ENCODE data around the gene MUC5AC.
"Not testable (repeated sequence)": the region's sequence is repeated elsewhere in the genome, so short reads cannot be mapped to it uniquely, and the experiment has no call there.

Gene MUC5AC

GRCh38 chr11:1244557-1244956, 86.8 kb downstream of the MUC5AC start:
- H3K27me3 ChIP-seq (ENCODE audit: low read depth, low read length); H2AFZ ChIP-seq (ENCODE audit: low read depth, low read length); H3K9me3 ChIP-seq (ENCODE audit: insufficient read depth, low read length); H3K9ac ChIP-seq (ENCODE audit: low read length); H3K79me2 ChIP-seq (ENCODE audit: low read length); H3K4me3 ChIP-seq (ENCODE audit: low read length); H3K36me3 ChIP-seq (replicated peaks; ENCODE audit: low read depth, low read length); H4K20me1 ChIP-seq (ENCODE audit: insufficient read depth, low read length); H3K27ac ChIP-seq (ENCODE audit: low read length); H3K4me2 ChIP-seq (ENCODE audit: low read length); H3K4me1 ChIP-seq (ENCODE audit: low read length): not testable (repeated sequence)

GRCh38 chr11:1245717-1246116, 88.0 kb downstream of the MUC5AC start:
- H3K9me3 ChIP-seq (ENCODE audit: insufficient read depth, low read length); H3K79me2 ChIP-seq (ENCODE audit: low read length); H3K4me2 ChIP-seq (ENCODE audit: low read length); H3K4me1 ChIP-seq (ENCODE audit: low read length); H3K4me3 ChIP-seq (ENCODE audit: low read length); H3K27me3 ChIP-seq (ENCODE audit: low read depth, low read length); H4K20me1 ChIP-seq (ENCODE audit: insufficient read depth, low read length); H2AFZ ChIP-seq (ENCODE audit: low read depth, low read length); H3K36me3 ChIP-seq (replicated peaks; ENCODE audit: low read depth, low read length); H3K27ac ChIP-seq (ENCODE audit: low read length); H3K9ac ChIP-seq (ENCODE audit: low read length): not testable (repeated sequence)

- not testable (repeated sequence) for H3K27ac ChIP-seq (ENCODE audit: low read length); H3K4me3 ChIP-seq (ENCODE audit: low read length); H3K79me2 ChIP-seq (ENCODE audit: low read length); H3K36me3 ChIP-seq (replicated peaks; ENCODE audit: low read depth, low read length); H3K27me3 ChIP-seq (ENCODE audit: low read depth, low read length); H3K4me2 ChIP-seq (ENCODE audit: low read length); H2AFZ ChIP-seq (ENCODE audit: low read depth, low read length); H3K4me1 ChIP-seq (ENCODE audit: low read length); H4K20me1 ChIP-seq (ENCODE audit: insufficient read depth, low read length); H3K9me3 ChIP-seq (ENCODE audit: insufficient read depth, low read length); H3K9ac ChIP-seq (ENCODE audit: low read length)
These were observed 88.5 kb downstream of the MUC5AC start for GRCh38 chr11:1246301-1246700.

- not testable (repeated sequence) for H3K4me1 ChIP-seq (ENCODE audit: low read length); H2AFZ ChIP-seq (ENCODE audit: low read depth, low read length); H3K36me3 ChIP-seq (replicated peaks; ENCODE audit: low read depth, low read length); H3K79me2 ChIP-seq (ENCODE audit: low read length); H3K4me2 ChIP-seq (ENCODE audit: low read length); H3K9ac ChIP-seq (ENCODE audit: low read length); H3K27me3 ChIP-seq (ENCODE audit: low read depth, low read length); H3K27ac ChIP-seq (ENCODE audit: low read length); H3K4me3 ChIP-seq (ENCODE audit: low read length); H4K20me1 ChIP-seq (ENCODE audit: insufficient read depth, low read length); H3K9me3 ChIP-seq (ENCODE audit: insufficient read depth, low read length)
These were observed 89.3 kb downstream of the MUC5AC start for GRCh38 chr11:1247026-1247425.

- H3K27me3 ChIP-seq (ENCODE audit: low read depth, low read length); H3K27ac ChIP-seq (ENCODE audit: low read length); H3K4me1 ChIP-seq (ENCODE audit: low read length); H3K4me3 ChIP-seq (ENCODE audit: low read length); H3K36me3 ChIP-seq (replicated peaks; ENCODE audit: low read depth, low read length); H3K4me2 ChIP-seq (ENCODE audit: low read length); H4K20me1 ChIP-seq (ENCODE audit: insufficient read depth, low read length); H3K9me3 ChIP-seq (ENCODE audit: insufficient read depth, low read length); H3K9ac ChIP-seq (ENCODE audit: low read length); H2AFZ ChIP-seq (ENCODE audit: low read depth, low read length); H3K79me2 ChIP-seq (ENCODE audit: low read length): not testable (repeated sequence)
These were observed 91.2 kb downstream of the MUC5AC start for GRCh38 chr11:1248951-1249350.

GRCh38 chr11:1250411-1250810, 92.7 kb downstream of the MUC5AC start:
- not testable (repeated sequence) for H3K9me3 ChIP-seq (ENCODE audit: insufficient read depth, low read length); H3K4me1 ChIP-seq (ENCODE audit: low read length); H3K79me2 ChIP-seq (ENCODE audit: low read length); H3K4me2 ChIP-seq (ENCODE audit: low read length); H4K20me1 ChIP-seq (ENCODE audit: insufficient read depth, low read length); H3K9ac ChIP-seq (ENCODE audit: low read length); H3K36me3 ChIP-seq (replicated peaks; ENCODE audit: low read depth, low read length); H2AFZ ChIP-seq (ENCODE audit: low read depth, low read length); H3K27ac ChIP-seq (ENCODE audit: low read length); H3K27me3 ChIP-seq (ENCODE audit: low read depth, low read length); H3K4me3 ChIP-seq (ENCODE audit: low read length)
